ENCODE measurements around the gene ZNF175.
"Not testable (repeated sequence)": the region's sequence is repeated elsewhere in the genome, so short reads cannot be mapped to it uniquely, and the experiment has no call there.

Gene ZNF175

GRCh38 chr19:51627491-51628138, 56.5 kb downstream of the ZNF175 start:
- DNase-seq (ENCODE audit: low read depth, low spot score) = no peak

GRCh38 chr19:51628153-51628939, 57.3 kb downstream of the ZNF175 start:
- no peak for DNase-seq (ENCODE audit: low read depth, low spot score)

DNA sequence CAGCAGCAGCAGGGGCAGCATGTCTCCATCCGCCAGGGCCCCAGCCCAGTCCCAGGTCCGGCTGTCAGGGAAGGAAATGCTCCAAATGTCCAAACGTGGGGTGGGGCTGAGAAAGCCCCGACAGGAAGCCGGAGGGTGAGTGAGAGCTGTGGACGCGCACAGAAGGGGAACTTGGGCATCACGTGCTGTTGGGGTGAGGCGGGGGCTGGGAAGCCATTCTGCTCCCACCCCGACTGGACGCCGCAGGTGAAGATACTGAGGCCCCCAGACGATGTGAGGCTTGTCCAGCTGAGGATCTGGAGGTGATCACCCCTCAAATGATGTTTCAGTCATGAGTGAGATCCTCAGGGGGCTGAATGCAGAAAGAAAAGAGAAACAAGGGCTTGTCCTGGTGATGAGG, 59.2 kb downstream of the ZNF175 start, which contains the start of gene SIGLEC5:
SIGLEC5 (minus strand) TSS at position 87 of the 400 bp plus-strand sequence; CDS start at position 21, 66 bp downstream.
- DNase-seq (ENCODE audit: low read depth, low spot score) = not testable (repeated sequence)

GRCh38 chr19:51632126-51632525, 61.0 kb downstream of the ZNF175 start:
- no peak for DNase-seq (ENCODE audit: low read depth, low spot score)

GRCh38 chr19:51637362-51637978, 66.4 kb downstream of the ZNF175 start:
- DNase-seq (ENCODE audit: low read depth, low spot score) = no peak

- no peak for DNase-seq (ENCODE audit: low read depth, low spot score)
Measured at GRCh38 chr19:51639916-51640315, 68.8 kb downstream of the ZNF175 start.

DNA sequence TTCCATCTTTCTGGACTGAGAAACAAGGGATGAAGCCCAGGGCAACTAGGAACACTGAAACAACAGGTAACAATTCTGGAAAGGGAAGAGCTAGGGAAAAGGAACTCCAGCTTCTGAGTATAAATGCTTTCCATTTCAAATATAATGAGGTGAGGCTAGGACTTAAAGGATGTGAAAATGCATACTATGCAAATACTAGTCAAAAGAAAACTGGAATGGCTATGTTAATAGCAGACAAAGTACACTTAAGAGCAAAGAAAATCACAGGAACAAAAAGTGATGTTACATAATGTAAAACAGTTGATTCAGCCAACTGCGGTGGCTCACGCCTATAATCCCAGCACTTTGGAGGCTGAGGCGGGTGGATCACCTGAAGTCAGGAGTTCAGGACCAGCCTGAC, 69.3 kb downstream of the ZNF175 start:
- no peak for DNase-seq (ENCODE audit: low read depth, low spot score)

- DNase-seq (ENCODE audit: low read depth, low spot score) = no peak
Measured at GRCh38 chr19:51641648-51642047, 70.6 kb downstream of the ZNF175 start.
